Measurements from ENCODE around the gene AP4E1.

DNA sequence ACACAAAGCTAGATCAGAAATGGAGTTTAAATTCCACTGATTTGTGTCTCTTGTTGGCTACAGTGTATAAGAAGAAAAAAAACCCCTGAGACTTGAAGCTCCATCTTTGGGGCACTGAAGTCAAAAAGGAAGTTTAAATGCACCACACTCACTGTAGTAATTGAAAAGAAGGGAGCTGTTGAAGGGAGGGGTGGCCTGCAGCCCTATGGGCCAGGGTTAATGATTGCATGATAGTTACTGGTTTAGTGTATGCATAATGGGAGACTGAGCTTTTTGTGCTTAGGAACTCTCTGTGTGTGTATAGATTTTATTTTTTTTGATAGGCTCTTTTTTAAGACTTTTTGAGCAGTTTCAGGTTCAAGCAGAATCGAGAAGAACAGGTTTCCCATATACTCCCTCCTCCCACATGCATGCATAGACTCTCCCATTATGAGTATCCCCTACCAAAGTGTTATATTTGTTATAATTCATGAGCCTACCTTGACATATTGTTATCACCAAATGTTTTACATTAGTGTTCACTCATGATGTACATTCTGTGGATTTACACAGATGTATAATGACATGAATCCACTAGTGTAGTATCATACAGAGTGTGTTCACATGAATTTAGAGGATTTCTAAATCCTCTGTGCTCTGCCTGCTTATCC is 98.0 kb downstream of the AP4E1 start:
- TF ChIP-seq CEBPB (IDR thresholded peaks at IDR 0.05; ENCODE audit: low read depth, low read length), result no peak
- TF ChIP-seq SP4 (IDR thresholded peaks at IDR 0.05; ENCODE audit: low read length), result no peak
- TF ChIP-seq, protein P1, sequence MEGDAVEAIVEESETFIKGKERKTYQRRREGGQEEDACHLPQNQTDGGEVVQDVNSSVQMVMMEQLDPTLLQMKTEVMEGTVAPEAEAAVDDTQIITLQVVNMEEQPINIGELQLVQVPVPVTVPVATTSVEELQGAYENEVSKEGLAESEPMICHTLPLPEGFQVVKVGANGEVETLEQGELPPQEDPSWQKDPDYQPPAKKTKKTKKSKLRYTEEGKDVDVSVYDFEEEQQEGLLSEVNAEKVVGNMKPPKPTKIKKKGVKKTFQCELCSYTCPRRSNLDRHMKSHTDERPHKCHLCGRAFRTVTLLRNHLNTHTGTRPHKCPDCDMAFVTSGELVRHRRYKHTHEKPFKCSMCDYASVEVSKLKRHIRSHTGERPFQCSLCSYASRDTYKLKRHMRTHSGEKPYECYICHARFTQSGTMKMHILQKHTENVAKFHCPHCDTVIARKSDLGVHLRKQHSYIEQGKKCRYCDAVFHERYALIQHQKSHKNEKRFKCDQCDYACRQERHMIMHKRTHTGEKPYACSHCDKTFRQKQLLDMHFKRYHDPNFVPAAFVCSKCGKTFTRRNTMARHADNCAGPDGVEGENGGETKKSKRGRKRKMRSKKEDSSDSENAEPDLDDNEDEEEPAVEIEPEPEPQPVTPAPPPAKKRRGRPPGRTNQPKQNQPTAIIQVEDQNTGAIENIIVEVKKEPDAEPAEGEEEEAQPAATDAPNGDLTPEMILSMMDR (IDR thresholded peaks at IDR 0.05; ENCODE audit: control extremely low read depth in 1 of 3, insufficient read depth in 1 of 3, low read depth in 1 of 3, low read length in 3 of 3), result no peak
- no peak for TF ChIP-seq EP300 (IDR thresholded peaks at IDR 0.05; ENCODE audit: borderline replicate concordance in 1 of 2, low read depth in 2 of 2, low read length in 2 of 2)
- TF ChIP-seq JUND (IDR thresholded peaks at IDR 0.05; ENCODE audit: low read length), result no peak
- TF ChIP-seq, protein P2, sequence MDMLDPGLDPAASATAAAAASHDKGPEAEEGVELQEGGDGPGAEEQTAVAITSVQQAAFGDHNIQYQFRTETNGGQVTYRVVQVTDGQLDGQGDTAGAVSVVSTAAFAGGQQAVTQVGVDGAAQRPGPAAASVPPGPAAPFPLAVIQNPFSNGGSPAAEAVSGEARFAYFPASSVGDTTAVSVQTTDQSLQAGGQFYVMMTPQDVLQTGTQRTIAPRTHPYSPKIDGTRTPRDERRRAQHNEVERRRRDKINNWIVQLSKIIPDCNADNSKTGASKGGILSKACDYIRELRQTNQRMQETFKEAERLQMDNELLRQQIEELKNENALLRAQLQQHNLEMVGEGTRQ (IDR thresholded peaks at IDR 0.05; ENCODE audit: low read length), result no peak
- TF ChIP-seq, protein P3, sequence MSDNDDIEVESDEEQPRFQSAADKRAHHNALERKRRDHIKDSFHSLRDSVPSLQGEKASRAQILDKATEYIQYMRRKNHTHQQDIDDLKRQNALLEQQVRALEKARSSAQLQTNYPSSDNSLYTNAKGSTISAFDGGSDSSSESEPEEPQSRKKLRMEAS (IDR thresholded peaks at IDR 0.05), result no peak
- no peak for TF ChIP-seq POLR2A (IDR thresholded peaks at IDR 0.05; ENCODE audit: control extremely low read depth in 1 of 2, low read depth in 2 of 2, low read length in 2 of 2)
- no peak for TF ChIP-seq CHD1 (IDR thresholded peaks at IDR 0.05; ENCODE audit: low read depth, low read length)
